Measurements from ENCODE around the gene MVD. TPM values are rescaled to one million over a fixed set of nuclear protein-coding genes. Genes with fewer than 3 reads are reported as not detected.
A peak's percentile ranks its signal among the peaks of the same experiment; 100 is the strongest.

MVD gene
- total and polyA plus RNA-seq, 4 donors = 21.7 to 99.2 (median 74.7) TPM

DNA sequence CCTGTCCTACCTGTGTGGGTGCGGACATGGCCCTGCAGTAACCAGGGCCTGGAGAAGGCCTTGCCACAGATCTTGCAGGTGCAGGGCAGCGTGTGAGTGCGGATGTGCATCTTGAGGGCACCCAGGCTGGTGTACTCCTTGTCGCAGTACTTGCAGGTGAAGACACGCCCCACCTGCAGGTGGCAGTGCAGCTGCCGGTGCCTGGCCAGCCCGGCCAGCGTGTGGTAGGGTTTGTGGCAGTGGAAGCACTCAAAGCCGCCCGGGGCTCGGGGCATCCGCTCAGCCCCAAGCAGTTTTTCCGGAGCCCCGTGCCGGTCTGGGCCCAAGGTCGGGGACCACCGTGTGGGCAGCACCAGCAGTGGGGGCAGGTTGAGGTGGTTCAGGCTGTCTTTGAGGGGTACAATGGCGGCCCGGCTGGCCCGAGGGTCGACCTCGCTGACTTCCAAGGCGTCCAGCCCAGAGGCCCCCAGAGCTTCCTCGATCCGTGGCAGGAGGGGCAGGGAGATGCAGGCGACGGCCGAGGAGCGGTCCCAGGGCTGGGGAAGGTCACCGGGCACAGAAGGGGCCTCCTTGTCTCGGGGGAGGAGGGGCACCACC is 18.3 kb upstream of the MVD start:
- Histone ChIP-seq H3K9me3 (ENCODE audit: control insufficient read depth in 4 of 4, low read length in 3 of 4) (no peaks in the 10 kb centered on the region), H3K27ac (ENCODE audit: low read depth in 1 of 2, low read length in 2 of 2) (no peak overlapping the region), H3K36me3 (ENCODE audit: control insufficient read depth in 4 of 4, insufficient read depth in 3 of 4, low read depth in 1 of 4, low read length in 3 of 4) (no peaks in the 10 kb centered on the region), H3K4me1 (ENCODE audit: control insufficient read depth in 4 of 4, insufficient read depth in 4 of 4, low read length in 3 of 4) (peaks cover 7 to 21% (median 9%) of the 10 kb centered on the region in 4 donors), H3K4me3 (ENCODE audit: low read depth in 1 of 3, low read length in 3 of 3) (no peak overlapping the region), H3K27me3 (ENCODE audit: control insufficient read depth in 4 of 4, insufficient read depth in 4 of 4, low read length in 3 of 4) (no peaks in the 10 kb centered on the region), H3K9ac (ENCODE audit: low read depth in 1 of 2, low read length in 2 of 2) (no peak overlapping the region)
- DNase-seq (ENCODE audit: low spot score) = no peak
- TF ChIP-seq GABPA (IDR thresholded peaks at IDR 0.05 in 1 of 2, conservative IDR thresholded peaks at IDR 0.05 in 1 of 2) = no peak
- TF ChIP-seq RXRA (IDR thresholded peaks at IDR 0.05) = no peak
- TF ChIP-seq TAF1 (conservative IDR thresholded peaks at IDR 0.05) = no peak
- no peak for TF ChIP-seq JUND (IDR thresholded peaks at IDR 0.05)
- no peak for TF ChIP-seq YY1 (IDR thresholded peaks at IDR 0.05)
- no peak for TF ChIP-seq SP1 (IDR thresholded peaks at IDR 0.05)
- TF ChIP-seq HNF4A (conservative IDR thresholded peaks at IDR 0.05) = no peak
- peak in 1 of 2 donors; percentile 69 for TF ChIP-seq RAD21 (IDR thresholded peaks at IDR 0.05)
- no peak for TF ChIP-seq FOXA2 (IDR thresholded peaks at IDR 0.05)
- TF ChIP-seq, protein P1, sequence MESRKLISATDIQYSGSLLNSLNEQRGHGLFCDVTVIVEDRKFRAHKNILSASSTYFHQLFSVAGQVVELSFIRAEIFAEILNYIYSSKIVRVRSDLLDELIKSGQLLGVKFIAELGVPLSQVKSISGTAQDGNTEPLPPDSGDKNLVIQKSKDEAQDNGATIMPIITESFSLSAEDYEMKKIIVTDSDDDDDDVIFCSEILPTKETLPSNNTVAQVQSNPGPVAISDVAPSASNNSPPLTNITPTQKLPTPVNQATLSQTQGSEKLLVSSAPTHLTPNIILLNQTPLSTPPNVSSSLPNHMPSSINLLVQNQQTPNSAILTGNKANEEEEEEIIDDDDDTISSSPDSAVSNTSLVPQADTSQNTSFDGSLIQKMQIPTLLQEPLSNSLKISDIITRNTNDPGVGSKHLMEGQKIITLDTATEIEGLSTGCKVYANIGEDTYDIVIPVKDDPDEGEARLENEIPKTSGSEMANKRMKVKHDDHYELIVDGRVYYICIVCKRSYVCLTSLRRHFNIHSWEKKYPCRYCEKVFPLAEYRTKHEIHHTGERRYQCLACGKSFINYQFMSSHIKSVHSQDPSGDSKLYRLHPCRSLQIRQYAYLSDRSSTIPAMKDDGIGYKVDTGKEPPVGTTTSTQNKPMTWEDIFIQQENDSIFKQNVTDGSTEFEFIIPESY (IDR thresholded peaks at IDR 0.05) = no peak
- TF ChIP-seq, protein P2, sequence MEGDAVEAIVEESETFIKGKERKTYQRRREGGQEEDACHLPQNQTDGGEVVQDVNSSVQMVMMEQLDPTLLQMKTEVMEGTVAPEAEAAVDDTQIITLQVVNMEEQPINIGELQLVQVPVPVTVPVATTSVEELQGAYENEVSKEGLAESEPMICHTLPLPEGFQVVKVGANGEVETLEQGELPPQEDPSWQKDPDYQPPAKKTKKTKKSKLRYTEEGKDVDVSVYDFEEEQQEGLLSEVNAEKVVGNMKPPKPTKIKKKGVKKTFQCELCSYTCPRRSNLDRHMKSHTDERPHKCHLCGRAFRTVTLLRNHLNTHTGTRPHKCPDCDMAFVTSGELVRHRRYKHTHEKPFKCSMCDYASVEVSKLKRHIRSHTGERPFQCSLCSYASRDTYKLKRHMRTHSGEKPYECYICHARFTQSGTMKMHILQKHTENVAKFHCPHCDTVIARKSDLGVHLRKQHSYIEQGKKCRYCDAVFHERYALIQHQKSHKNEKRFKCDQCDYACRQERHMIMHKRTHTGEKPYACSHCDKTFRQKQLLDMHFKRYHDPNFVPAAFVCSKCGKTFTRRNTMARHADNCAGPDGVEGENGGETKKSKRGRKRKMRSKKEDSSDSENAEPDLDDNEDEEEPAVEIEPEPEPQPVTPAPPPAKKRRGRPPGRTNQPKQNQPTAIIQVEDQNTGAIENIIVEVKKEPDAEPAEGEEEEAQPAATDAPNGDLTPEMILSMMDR (IDR thresholded peaks at IDR 0.05; ENCODE audit: low read depth, low read length, missing input control) = peak; percentile 38
- 59% methylated on average over 31 of the region's 31 CpGs for WGBS

DNA sequence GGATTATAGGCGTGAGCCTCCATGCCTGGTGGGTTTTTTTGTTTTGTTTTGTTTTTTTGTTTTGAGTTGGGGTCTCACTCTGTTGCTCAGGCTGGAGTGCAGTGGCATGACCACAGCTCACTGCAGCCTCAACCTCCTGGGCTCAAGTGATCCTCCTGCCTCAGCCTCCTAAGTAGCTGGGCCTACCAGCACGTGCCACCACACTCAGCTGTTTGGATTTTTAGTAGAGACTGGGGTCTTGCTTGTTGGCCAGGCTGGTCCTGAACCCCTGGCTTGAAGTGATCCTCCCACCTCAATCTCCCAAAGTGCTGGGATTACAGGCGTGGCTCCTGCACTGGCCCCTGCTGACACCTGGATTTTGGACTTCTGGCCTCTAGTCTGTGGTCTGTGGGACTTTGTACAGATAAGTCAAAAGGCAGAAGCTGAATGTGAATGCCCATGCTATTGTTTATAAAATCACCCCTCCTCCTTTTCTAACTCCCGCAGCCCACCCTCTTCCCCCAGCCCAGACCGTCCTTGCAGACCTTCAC is 17.7 kb upstream of the MVD start:
- Histone ChIP-seq H3K9me3 (ENCODE audit: control insufficient read depth in 4 of 4, low read length in 3 of 4) (no peaks in the 10 kb centered on the region), H3K27me3 (ENCODE audit: control insufficient read depth in 4 of 4, insufficient read depth in 4 of 4, low read length in 3 of 4) (no peaks in the 10 kb centered on the region), H3K36me3 (ENCODE audit: control insufficient read depth in 4 of 4, insufficient read depth in 3 of 4, low read depth in 1 of 4, low read length in 3 of 4) (no peaks in the 10 kb centered on the region), H3K27ac (ENCODE audit: low read depth in 1 of 2, low read length in 2 of 2) (no peak overlapping the region), H3K4me1 (ENCODE audit: control insufficient read depth in 4 of 4, insufficient read depth in 4 of 4, low read length in 3 of 4) (peaks cover 3 to 15% (median 4%) of the 10 kb centered on the region in 4 donors), H3K4me3 (ENCODE audit: low read depth in 1 of 3, low read length in 3 of 3) (no peak overlapping the region), H3K9ac (ENCODE audit: low read depth in 1 of 2, low read length in 2 of 2) (no peak overlapping the region)
- 90% methylated on average over 5 of the region's 5 CpGs for WGBS
- DNase-seq (ENCODE audit: low spot score) = no peak
- TF ChIP-seq RAD21 (IDR thresholded peaks at IDR 0.05) (no peak), HNF4A (conservative IDR thresholded peaks at IDR 0.05) (peak; percentile 26 to 51)

DNA sequence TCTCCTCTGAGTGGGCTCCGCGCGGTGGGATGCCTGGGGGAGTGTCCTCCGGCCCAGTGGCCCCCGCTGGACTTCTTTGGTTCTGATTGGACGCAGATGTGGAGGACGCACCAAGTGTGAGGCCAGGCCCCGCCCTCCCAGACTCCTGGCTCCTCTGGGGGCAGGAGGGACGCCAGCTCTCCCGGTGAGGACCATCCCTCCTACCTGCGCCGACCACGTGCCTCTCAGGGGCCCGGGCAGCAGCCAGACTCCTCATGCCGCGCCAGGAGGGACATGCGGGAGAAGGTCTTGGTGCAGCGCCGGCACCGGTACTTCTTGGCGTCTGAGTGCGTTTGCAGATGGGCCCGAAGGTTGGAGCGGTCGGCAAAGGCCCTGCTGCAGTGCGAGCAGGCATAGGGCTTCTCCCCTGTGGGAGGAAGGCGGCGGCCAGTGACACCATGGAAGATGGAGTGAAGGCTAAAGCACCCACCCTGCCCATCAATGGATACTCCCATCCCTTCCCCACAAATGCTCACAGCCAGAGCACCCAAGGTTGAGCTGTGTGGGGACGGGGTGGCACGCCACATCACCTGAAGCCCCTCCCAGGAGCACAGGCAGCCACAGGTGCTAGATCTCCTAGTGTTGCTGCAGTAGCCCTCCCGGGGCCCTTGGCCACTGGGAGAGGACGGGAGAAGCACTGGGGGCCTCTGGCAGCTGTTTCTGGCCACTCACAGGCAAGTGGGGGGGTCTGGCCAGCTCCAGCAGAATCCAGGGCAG is 15.5 kb upstream of the MVD start:
- Histone ChIP-seq H3K4me1 (ENCODE audit: control insufficient read depth in 4 of 4, insufficient read depth in 4 of 4, low read length in 3 of 4) (peaks cover 0 to 8% (median 0%) of the 10 kb centered on the region in 4 donors), H3K36me3 (ENCODE audit: control insufficient read depth in 4 of 4, insufficient read depth in 3 of 4, low read depth in 1 of 4, low read length in 3 of 4) (peaks cover 0 to 8% (median 0%) of the 10 kb centered on the region in 4 donors), H3K27me3 (ENCODE audit: control insufficient read depth in 4 of 4, insufficient read depth in 4 of 4, low read length in 3 of 4) (no peaks in the 10 kb centered on the region), H3K9ac (ENCODE audit: low read depth in 1 of 2, low read length in 2 of 2) (no peak overlapping the region), H3K4me3 (ENCODE audit: low read depth in 1 of 3, low read length in 3 of 3) (no peak overlapping the region), H3K27ac (ENCODE audit: low read depth in 1 of 2, low read length in 2 of 2) (no peak overlapping the region), H3K9me3 (ENCODE audit: control insufficient read depth in 4 of 4, low read length in 3 of 4) (no peaks in the 10 kb centered on the region)
- TF ChIP-seq RAD21 (IDR thresholded peaks at IDR 0.05) (no peak), FOXA1 (IDR thresholded peaks at IDR 0.05) (no peak), GABPA (IDR thresholded peaks at IDR 0.05 in 1 of 2, conservative IDR thresholded peaks at IDR 0.05 in 1 of 2) (no peak), SP1 (IDR thresholded peaks at IDR 0.05) (no peak), HNF4A (conservative IDR thresholded peaks at IDR 0.05) (no peak), NR2F2 (IDR thresholded peaks at IDR 0.05) (no peak), FOXA2 (IDR thresholded peaks at IDR 0.05) (no peak), TAF1 (conservative IDR thresholded peaks at IDR 0.05) (no peak)
- TF ChIP-seq, protein P1 (IDR thresholded peaks at IDR 0.05) = no peak
- TF ChIP-seq, protein P3, sequence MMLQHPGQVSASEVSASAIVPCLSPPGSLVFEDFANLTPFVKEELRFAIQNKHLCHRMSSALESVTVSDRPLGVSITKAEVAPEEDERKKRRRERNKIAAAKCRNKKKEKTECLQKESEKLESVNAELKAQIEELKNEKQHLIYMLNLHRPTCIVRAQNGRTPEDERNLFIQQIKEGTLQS (IDR thresholded peaks at IDR 0.05) = no peak
- TF ChIP-seq, protein P4, sequence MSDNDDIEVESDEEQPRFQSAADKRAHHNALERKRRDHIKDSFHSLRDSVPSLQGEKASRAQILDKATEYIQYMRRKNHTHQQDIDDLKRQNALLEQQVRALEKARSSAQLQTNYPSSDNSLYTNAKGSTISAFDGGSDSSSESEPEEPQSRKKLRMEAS (IDR thresholded peaks at IDR 0.05) = no peak
- WGBS = 64% methylated on average over 32 of the region's 32 CpGs
- DNase-seq (ENCODE audit: low spot score) = no peak

Data from liver (tissue), 9 donors.